Measurements from ENCODE around the gene PRICKLE2. TPM values are rescaled to one million over a fixed set of nuclear protein-coding genes. Genes with fewer than 3 reads are reported as not detected.

Gene PRICKLE2
- total and polyA plus RNA-seq, 4 donors, result 0.89 to 8.0 (median 3.2) TPM

DNA sequence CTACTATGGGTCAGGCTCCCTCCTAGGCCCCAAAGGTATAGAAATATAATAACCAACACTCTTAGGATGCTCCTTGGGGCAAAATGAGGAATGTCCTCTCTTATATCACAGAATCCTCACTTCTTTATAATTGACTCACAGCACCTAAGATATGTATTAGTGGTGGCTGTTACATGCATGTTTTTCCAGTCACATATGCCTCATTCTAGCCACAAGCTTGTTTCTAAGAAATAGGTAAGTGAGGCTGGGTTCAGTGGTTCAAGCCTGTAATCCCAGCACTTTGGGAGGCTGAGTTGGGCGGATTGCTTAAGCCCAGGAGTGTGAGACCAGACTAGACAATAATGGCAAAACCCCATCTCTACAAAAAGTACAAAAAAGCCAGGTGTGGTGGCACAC is 144.0 kb downstream of the PRICKLE2 start:
- H3K4me3 ChIP-seq (ENCODE audit: low read depth in 1 of 3, low read length in 3 of 3), result no peak overlapping the region
- TF ChIP-seq EGR1 (IDR thresholded peaks at IDR 0.05; ENCODE audit: low read depth in 2 of 2) (no peak), YY1 (IDR thresholded peaks at IDR 0.05) (no peak), HNF4A (conservative IDR thresholded peaks at IDR 0.05) (no peak), TAF1 (conservative IDR thresholded peaks at IDR 0.05) (no peak)
- TF ChIP-seq, protein P1, sequence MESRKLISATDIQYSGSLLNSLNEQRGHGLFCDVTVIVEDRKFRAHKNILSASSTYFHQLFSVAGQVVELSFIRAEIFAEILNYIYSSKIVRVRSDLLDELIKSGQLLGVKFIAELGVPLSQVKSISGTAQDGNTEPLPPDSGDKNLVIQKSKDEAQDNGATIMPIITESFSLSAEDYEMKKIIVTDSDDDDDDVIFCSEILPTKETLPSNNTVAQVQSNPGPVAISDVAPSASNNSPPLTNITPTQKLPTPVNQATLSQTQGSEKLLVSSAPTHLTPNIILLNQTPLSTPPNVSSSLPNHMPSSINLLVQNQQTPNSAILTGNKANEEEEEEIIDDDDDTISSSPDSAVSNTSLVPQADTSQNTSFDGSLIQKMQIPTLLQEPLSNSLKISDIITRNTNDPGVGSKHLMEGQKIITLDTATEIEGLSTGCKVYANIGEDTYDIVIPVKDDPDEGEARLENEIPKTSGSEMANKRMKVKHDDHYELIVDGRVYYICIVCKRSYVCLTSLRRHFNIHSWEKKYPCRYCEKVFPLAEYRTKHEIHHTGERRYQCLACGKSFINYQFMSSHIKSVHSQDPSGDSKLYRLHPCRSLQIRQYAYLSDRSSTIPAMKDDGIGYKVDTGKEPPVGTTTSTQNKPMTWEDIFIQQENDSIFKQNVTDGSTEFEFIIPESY (IDR thresholded peaks at IDR 0.05), result no peak
- H3K9me3 ChIP-seq (ENCODE audit: control insufficient read depth in 4 of 4, low read length in 3 of 4), result no peaks in the 10 kb centered on the region
- H3K27ac ChIP-seq (ENCODE audit: low read depth in 1 of 2, low read length in 2 of 2), result no peak overlapping the region
- 93% methylated on average over 1 of the region's 1 CpG for WGBS
- H3K27me3 ChIP-seq (ENCODE audit: control insufficient read depth in 4 of 4, insufficient read depth in 4 of 4, low read length in 3 of 4), result peaks cover 0 to 4% (median 0%) of the 10 kb centered on the region in 4 donors
- no peak for DNase-seq (ENCODE audit: low spot score)
- no peaks in the 10 kb centered on the region for H3K36me3 ChIP-seq (ENCODE audit: control insufficient read depth in 4 of 4, insufficient read depth in 3 of 4, low read depth in 1 of 4, low read length in 3 of 4)
- no peaks in the 10 kb centered on the region for H3K4me1 ChIP-seq (ENCODE audit: control insufficient read depth in 4 of 4, insufficient read depth in 4 of 4, low read length in 3 of 4)
- H3K9ac ChIP-seq (ENCODE audit: low read depth in 1 of 2, low read length in 2 of 2), result no peak overlapping the region

DNA sequence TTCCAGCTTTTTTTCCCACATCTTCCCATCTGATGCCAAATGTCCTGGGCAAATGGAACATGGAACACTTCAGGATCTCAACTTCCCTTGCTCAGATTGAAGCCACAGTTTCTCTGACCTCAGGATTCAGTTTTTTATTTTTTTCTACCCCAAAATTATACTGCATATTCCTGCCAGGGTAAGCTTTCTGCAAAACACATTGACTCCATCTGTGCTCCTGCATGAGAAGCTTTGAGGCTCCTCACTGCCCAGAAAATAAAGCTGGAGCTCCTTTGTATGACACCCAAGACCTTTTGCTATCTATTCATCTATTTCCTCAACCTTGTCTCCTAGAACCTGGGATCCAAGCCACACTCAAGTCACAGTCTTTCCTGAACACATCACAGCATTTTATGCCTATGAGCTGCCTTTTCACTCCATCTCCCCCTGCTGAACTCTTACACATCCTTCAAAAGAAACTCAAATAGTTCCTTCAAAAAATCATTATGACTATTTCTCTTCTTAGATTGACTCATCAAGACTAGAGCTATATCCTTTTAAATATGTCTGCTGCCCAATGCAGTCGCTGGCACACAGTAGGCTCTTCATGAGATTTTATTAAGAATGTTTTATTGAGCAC is 144.5 kb downstream of the PRICKLE2 start:
- Histone ChIP-seq H3K4me3 (ENCODE audit: low read depth in 1 of 3, low read length in 3 of 3) (no peak overlapping the region), H3K36me3 (ENCODE audit: control insufficient read depth in 4 of 4, insufficient read depth in 3 of 4, low read depth in 1 of 4, low read length in 3 of 4) (no peaks in the 10 kb centered on the region), H3K4me1 (ENCODE audit: control insufficient read depth in 4 of 4, insufficient read depth in 4 of 4, low read length in 3 of 4) (no peaks in the 10 kb centered on the region), H3K27ac (ENCODE audit: low read depth in 1 of 2, low read length in 2 of 2) (no peak overlapping the region), H3K9me3 (ENCODE audit: control insufficient read depth in 4 of 4, low read length in 3 of 4) (no peaks in the 10 kb centered on the region), H3K9ac (ENCODE audit: low read depth in 1 of 2, low read length in 2 of 2) (no peak overlapping the region), H3K27me3 (ENCODE audit: control insufficient read depth in 4 of 4, insufficient read depth in 4 of 4, low read length in 3 of 4) (peaks cover 0 to 4% (median 0%) of the 10 kb centered on the region in 4 donors)
- DNase-seq (ENCODE audit: low spot score), result no peak
- no peak for TF ChIP-seq HNF4G (IDR thresholded peaks at IDR 0.05)
- no peak for TF ChIP-seq FOXA2 (IDR thresholded peaks at IDR 0.05)
- TF ChIP-seq, protein P2, sequence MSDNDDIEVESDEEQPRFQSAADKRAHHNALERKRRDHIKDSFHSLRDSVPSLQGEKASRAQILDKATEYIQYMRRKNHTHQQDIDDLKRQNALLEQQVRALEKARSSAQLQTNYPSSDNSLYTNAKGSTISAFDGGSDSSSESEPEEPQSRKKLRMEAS (IDR thresholded peaks at IDR 0.05), result no peak
- no peak for TF ChIP-seq EGR1 (IDR thresholded peaks at IDR 0.05; ENCODE audit: low read depth in 2 of 2)
- WGBS, result 59% methylated on average over 1 of the region's 1 CpG

DNA sequence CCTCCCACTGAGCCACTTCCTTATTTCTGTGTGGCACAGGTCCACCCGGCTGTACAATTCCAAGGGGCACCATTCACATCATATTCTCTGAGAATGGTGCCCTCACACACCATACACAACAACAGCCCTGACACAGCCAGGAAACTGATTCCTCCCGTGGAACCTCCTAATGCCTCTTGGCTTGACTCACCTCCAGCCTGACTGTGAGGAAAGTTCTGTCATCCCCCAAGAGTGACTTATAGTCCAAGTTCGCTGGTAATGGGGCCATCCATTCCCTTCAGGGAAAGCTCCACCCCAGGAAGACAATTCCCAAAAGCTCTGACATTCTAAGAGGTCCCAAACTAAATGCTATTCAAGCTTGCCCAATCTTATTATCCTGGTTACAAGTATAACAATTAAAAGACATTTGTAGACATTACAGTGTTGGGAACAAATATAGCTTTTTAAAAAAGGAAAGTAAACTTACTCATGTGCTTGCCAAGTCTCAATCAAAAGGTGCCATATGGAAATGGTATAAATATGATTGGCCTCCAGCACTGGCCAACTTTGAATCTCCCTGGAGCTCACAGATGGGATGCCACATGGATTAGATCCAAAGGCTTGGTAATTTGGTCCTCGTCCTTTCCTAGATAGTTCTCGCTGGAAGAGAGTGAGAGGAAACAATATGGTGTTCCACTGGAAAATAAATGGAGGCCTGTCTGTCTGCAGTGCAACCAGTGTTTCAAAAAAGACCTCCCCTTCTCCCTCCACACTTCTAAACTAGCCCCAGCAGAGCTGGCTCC is 145.7 kb downstream of the PRICKLE2 start:
- Histone ChIP-seq H3K36me3 (ENCODE audit: control insufficient read depth in 4 of 4, insufficient read depth in 3 of 4, low read depth in 1 of 4, low read length in 3 of 4) (no peaks in the 10 kb centered on the region), H3K27ac (ENCODE audit: low read depth in 1 of 2, low read length in 2 of 2) (no peak overlapping the region), H3K9me3 (ENCODE audit: control insufficient read depth in 4 of 4, low read length in 3 of 4) (no peaks in the 10 kb centered on the region), H3K27me3 (ENCODE audit: control insufficient read depth in 4 of 4, insufficient read depth in 4 of 4, low read length in 3 of 4) (peaks cover 0 to 4% (median 0%) of the 10 kb centered on the region in 4 donors), H3K4me3 (ENCODE audit: low read depth in 1 of 3, low read length in 3 of 3) (no peak overlapping the region), H3K9ac (ENCODE audit: low read depth in 1 of 2, low read length in 2 of 2) (no peak overlapping the region), H3K4me1 (ENCODE audit: control insufficient read depth in 4 of 4, insufficient read depth in 4 of 4, low read length in 3 of 4) (no peaks in the 10 kb centered on the region)
- DNase-seq (ENCODE audit: low spot score), result no peak
- 90% methylated on average over 5 of the region's 5 CpGs for WGBS
- TF ChIP-seq, protein P2 (IDR thresholded peaks at IDR 0.05), result no peak
- TF ChIP-seq FOXA1 (IDR thresholded peaks at IDR 0.05), result no peak
- TF ChIP-seq, protein P1 (IDR thresholded peaks at IDR 0.05), result no peak

All from liver (tissue), 9 donors.